Memory B cell (primary cell): ENCODE measurements around the gene CALM1.
A peak's percentile ranks its signal among the peaks of the same experiment; 100 is the strongest.

Experiments
- ATAC-seq: fragments of 150-1000 bp; cut with Tn5 transposase; 2 replicates; pipeline ENCODE4 v1.10.0; 2021; ENCODE audit warnings: low read depth, mild to moderate bottlenecking, moderate library complexity
- DNase-seq, 2 donors: peaks; one replicate each; pipeline ENCODE4 v3.0.0; 2022; ENCODE audit warnings: low spot score in 2 of 2
- H3K27ac Mint-ChIP-seq: one replicate; pipeline ENCODE4 v1.8.0; 2022; ENCODE audit warnings: mild to moderate bottlenecking, moderate library complexity, mixed read lengths
- H3K27me3 Mint-ChIP-seq: one replicate; pipeline ENCODE4 v1.8.0; 2022; ENCODE audit warnings: mixed read lengths
- H3K36me3 Mint-ChIP-seq: one replicate; pipeline ENCODE4 v1.8.0; 2022; ENCODE audit warnings: mild to moderate bottlenecking, mixed read lengths
- H3K4me1 Mint-ChIP-seq: one replicate; pipeline ENCODE4 v1.8.0; 2022; ENCODE audit warnings: mixed read lengths
- H3K4me3 Mint-ChIP-seq: one replicate; pipeline ENCODE4 v1.8.0; 2022; ENCODE audit warnings: mild to moderate bottlenecking, moderate library complexity, mixed read lengths
- H3K9me3 Mint-ChIP-seq: one replicate; pipeline ENCODE4 v1.8.0; 2022; ENCODE audit warnings: mixed read lengths

The CALM1 gene

DNA sequence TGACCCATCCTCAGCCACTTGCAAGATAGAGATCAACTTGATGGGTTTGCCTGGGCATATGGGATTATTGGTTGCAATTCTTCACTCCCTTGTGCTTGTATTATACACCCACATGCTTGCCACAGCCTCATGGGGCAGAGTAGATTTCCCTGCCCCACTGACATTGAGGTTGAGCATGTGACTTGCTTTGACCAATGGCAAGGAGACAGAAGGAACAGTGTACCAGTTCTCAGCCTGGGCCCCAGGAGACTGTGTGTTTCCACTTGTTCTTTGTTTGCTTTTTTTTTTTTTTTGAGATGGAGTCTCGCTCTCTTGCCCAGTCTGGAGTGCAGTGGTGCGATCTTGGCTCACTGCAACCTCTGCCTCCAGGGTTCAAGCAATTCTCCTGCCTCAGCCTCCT, 31.8 kb downstream of the CALM1 start:
- H3K27ac Mint-ChIP-seq, result no peak overlapping the region
- DNase-seq, result no peak
- H3K27me3 Mint-ChIP-seq, result peaks cover 12% of the 10 kb centered on the region
- no peaks in the 10 kb centered on the region for H3K4me1 Mint-ChIP-seq
- H3K36me3 Mint-ChIP-seq, result no peaks in the 10 kb centered on the region
- peak; percentile 34 for ATAC-seq
- no peaks in the 10 kb centered on the region for H3K9me3 Mint-ChIP-seq
- H3K4me3 Mint-ChIP-seq, result no peak overlapping the region

DNA sequence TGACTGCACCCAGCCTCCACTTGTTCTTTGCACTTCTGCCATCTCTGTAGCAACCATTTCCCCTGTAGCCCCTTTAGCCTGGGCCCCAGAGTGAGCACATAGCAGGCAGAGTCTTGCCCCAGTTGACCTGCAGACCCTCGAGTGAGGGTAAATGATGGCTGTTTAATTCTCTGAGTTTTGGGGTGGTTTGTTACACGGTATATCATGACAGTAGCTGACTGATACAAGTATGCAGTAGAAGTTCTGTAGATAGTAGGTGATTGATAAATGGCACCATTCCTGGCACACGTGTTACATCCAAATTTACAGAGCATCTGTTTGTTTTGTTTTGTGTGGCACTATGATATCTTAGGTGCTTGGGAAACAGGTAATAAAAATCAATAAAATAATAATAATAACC, 32.4 kb downstream of the CALM1 start:
- Mint-ChIP-seq H3K27me3 (peaks cover 15% of the 10 kb centered on the region), H3K27ac (no peak overlapping the region), H3K9me3 (no peaks in the 10 kb centered on the region), H3K4me1 (no peaks in the 10 kb centered on the region), H3K36me3 (no peaks in the 10 kb centered on the region), H3K4me3 (no peak overlapping the region)
- DNase-seq (no peak), ATAC-seq (no peak)

DNA sequence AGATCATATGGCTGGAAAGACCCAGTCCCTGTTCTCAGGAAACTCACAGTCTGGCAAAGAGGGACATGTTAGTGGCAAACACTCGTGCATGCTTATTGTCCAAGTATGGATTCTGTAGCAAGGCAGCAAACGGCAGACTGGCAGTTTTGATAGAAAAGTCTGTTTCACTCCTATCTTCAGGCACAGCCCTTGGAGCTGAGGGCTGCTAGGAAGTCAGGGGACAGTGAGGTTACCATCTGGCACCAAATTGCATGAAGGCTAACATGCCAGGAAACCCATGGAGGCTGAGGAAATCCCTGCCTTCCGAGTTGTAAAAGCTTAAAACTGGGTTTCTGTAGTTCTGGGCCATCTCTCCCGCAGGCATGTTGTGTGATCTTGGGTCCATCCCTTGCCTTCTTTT, 32.9 kb downstream of the CALM1 start:
- ATAC-seq, result no peak
- no peak for DNase-seq
- H3K36me3 Mint-ChIP-seq, result no peaks in the 10 kb centered on the region
- H3K27ac Mint-ChIP-seq, result no peak overlapping the region
- no peaks in the 10 kb centered on the region for H3K9me3 Mint-ChIP-seq
- H3K4me3 Mint-ChIP-seq, result no peak overlapping the region
- H3K27me3 Mint-ChIP-seq, result peaks cover 17% of the 10 kb centered on the region
- no peaks in the 10 kb centered on the region for H3K4me1 Mint-ChIP-seq

DNA sequence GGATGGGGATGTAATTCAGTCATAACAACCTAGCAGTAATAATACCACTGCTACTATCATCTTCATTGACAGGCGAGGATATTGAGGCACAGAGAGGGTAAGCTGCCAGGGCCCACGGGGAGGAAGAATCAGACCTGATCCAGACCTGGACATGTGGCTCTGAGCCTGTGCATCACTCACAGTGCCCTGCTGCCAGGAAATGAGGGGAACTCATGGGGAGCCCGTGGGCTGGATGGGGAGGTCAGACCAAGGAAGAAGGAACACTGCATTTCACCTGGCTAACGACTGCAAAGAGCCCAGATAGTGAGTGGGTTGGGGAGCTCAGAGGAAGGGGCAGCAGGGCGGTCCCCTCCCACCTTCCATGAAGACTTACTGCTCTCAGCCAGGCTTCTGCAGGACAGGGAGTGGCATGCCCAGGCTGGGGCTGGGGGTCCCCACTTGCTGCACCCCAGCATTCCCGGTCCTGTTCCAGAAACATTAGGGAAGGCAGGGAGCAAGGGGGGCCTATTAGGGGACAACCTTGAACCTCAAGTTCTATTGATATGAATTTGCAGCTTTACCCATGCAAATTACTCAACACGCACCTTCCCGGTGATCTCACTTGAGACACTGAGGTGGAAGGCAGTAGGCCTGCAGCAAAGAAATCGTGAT, 37.7 kb downstream of the CALM1 start:
- no peaks in the 10 kb centered on the region for H3K4me1 Mint-ChIP-seq
- no peaks in the 10 kb centered on the region for H3K9me3 Mint-ChIP-seq
- ATAC-seq (no peak), DNase-seq (no peak)
- no peaks in the 10 kb centered on the region for H3K36me3 Mint-ChIP-seq
- H3K27ac Mint-ChIP-seq, result no peak overlapping the region
- peaks cover 13% of the 10 kb centered on the region for H3K27me3 Mint-ChIP-seq
- H3K4me3 Mint-ChIP-seq, result no peak overlapping the region

DNA sequence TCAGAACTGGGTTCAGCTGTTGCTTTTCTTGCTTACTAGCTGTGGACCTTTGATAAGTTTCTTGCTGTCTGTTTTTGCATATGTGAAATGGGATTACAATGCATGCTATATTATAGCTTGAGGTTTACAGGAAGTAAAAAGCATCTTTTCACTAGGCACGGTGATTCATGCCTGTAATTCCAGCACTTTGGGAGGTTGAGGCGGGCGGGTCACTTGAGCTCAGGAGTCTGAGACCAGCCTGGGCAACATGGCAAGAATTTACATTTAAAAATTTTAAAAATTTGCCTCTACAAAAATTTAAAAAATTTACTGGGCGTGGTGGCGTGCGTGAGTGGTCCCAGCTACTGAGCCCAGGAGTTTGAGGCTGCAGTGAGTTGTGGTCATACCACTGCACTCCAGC, 42.0 kb downstream of the CALM1 start:
- DNase-seq (no peak), ATAC-seq (no peak)
- Mint-ChIP-seq H3K36me3 (no peaks in the 10 kb centered on the region), H3K9me3 (no peaks in the 10 kb centered on the region), H3K27ac (no peak overlapping the region), H3K4me3 (no peak overlapping the region), H3K4me1 (no peaks in the 10 kb centered on the region), H3K27me3 (peaks cover 15% of the 10 kb centered on the region)

DNA sequence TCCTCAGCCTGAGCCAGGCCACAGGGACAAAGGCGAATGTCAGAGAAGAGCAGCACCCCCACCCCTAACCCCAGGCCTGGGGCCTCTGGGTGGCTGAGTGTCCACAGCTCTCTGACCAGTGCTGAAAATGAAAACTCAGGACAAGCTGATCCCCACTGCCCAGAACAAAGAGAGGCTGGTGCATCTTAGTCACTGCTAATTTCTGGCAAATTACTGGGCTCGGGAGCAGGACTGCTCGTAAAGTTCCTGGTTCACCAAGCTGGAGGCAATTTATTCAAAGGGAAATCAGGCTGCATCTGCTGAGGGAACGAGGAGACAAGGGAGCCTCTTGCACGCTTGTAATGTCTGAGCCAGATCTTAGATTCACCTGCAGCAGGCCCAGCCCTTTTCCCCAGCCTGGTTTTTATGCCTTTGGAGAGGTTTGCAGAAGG, 43.2 kb downstream of the CALM1 start:
- no peak overlapping the region for H3K27ac Mint-ChIP-seq
- H3K27me3 Mint-ChIP-seq, result peaks cover 8% of the 10 kb centered on the region
- H3K9me3 Mint-ChIP-seq, result peaks cover 1% of the 10 kb centered on the region
- ATAC-seq (no peak), DNase-seq (no peak)
- H3K36me3 Mint-ChIP-seq, result no peaks in the 10 kb centered on the region
- no peak overlapping the region for H3K4me3 Mint-ChIP-seq
- no peaks in the 10 kb centered on the region for H3K4me1 Mint-ChIP-seq

DNA sequence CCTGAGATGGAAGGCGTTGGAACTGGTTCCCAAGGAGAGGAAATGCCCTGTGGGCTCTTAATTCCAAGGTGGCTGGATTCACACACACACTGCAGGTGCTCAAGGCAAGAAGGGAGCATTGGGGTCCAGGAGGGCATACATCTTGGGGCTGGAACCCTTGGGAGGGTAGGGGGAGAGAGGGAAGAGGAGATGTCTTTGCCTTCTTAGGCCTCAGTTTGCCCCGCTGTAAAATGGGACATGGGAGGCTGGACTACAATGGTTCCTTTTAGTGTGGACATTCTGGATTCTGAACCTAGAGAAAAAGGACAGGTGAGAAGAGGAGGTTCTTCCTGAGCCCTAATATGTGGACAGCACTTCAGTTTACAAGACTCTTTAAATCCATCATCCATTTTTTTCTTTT, 43.8 kb downstream of the CALM1 start:
- H3K4me1 Mint-ChIP-seq, result no peaks in the 10 kb centered on the region
- DNase-seq (no peak), ATAC-seq (no peak)
- H3K36me3 Mint-ChIP-seq, result no peaks in the 10 kb centered on the region
- H3K27ac Mint-ChIP-seq, result no peak overlapping the region
- H3K9me3 Mint-ChIP-seq, result peaks cover 1% of the 10 kb centered on the region
- H3K4me3 Mint-ChIP-seq, result no peak overlapping the region
- H3K27me3 Mint-ChIP-seq, result peaks cover 6% of the 10 kb centered on the region

DNA sequence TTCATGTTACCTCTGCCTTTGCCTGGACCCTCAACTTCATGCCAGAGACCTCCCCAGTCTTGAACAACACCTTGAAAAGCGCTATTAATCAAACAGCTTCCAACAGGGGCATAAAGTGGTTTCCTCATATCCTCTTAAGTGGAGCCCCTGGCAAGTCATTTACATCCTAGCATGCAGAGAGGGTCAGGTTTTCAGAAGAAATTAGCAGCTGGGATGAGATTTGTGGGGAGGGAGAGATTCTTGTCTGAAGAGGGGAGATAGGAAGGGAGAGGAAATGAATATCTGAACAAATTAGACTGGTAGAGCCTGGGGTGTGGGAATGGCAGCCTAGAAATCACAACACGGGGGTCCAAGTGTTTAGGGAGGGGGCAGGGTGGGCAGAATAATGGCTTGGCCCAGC, 45.6 kb downstream of the CALM1 start:
- no peak overlapping the region for H3K4me3 Mint-ChIP-seq
- DNase-seq, result no peak
- peaks cover 1% of the 10 kb centered on the region for H3K9me3 Mint-ChIP-seq
- no peak for ATAC-seq
- no peaks in the 10 kb centered on the region for H3K4me1 Mint-ChIP-seq
- no peaks in the 10 kb centered on the region for H3K36me3 Mint-ChIP-seq
- no peak overlapping the region for H3K27ac Mint-ChIP-seq
- peaks cover 8% of the 10 kb centered on the region for H3K27me3 Mint-ChIP-seq

DNA sequence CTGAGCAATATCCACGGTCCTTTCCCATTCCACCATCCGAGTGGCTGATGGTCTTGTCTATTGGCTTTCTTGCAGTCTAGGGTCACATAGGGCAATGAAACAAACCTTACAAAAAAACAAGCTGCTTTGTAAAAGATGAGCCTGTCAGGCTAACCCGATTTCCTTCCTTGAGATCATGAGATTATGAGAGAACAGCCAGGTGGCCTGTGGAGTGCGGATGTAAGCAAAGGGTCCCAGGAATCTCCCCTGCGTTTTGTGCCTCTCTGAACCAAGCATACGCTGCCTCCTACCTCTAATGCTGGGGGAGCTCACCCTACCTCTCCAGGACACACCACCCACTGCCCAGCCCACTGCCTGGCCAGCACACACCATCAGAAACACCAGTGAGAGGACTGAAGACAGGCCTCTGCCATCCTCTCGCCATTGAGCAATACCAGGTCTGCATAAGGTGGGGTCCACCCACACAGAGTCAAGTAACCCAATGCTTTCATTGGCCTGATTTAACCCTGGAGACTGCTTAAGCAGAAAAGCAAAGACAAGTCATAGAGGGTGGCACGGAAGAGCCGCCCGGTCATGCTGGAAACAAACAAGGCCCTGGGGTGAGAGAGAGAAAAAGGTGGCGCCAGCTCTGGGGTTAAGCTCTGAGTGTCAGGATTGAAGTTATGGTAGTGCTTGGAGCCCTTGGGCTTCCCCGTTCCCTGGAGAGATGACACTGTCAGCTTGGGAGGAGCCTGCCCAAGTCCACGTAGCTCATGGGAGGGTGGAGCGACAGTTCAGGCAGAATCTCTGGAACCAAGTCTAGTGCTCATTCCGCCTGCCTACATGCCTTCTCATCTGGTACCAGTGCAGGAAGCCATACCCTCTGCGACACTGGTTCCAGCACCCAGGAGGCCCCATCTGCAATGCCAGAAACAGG, 46.6 kb downstream of the CALM1 start:
- Mint-ChIP-seq H3K36me3 (no peaks in the 10 kb centered on the region), H3K27ac (no peak overlapping the region), H3K27me3 (peaks cover 14% of the 10 kb centered on the region), H3K4me1 (no peaks in the 10 kb centered on the region), H3K9me3 (peaks cover 3% of the 10 kb centered on the region), H3K4me3 (no peak overlapping the region)
- no peak for ATAC-seq
- no peak for DNase-seq

DNA sequence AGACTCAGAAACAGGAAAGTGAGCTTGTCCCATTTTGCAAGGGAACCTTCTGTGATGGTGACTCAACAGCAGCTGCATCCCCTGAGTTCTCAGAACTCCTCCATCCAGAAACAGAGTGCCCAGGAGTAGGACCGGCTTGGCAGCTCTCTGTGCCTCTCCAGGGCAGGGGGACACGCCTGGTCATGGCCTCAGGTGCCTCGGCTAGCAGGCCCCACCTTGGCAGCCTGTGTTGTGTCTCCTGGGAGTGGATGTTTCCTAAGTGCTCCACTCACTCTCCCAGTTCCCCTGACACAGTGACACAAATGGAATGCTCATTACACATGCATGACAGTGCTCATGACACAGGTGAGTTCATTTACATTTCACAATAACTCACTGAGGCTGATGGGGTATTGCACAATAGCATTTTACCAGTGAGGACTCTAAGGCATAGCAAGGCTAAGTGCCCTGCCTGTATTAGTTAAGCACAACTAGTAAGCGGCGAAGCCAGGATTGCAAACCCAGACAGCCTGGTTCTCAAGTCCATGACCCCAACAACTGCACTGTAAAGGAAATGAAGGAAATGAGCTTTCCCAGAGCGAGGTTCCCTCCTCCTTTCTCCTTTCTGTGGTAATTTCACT, 47.4 kb downstream of the CALM1 start:
- Mint-ChIP-seq H3K4me3 (no peak overlapping the region), H3K9me3 (peaks cover 3% of the 10 kb centered on the region), H3K27me3 (peaks cover 14% of the 10 kb centered on the region), H3K36me3 (no peaks in the 10 kb centered on the region), H3K4me1 (no peaks in the 10 kb centered on the region), H3K27ac (no peak overlapping the region)
- DNase-seq, result no peak
- ATAC-seq, result no peak

DNA sequence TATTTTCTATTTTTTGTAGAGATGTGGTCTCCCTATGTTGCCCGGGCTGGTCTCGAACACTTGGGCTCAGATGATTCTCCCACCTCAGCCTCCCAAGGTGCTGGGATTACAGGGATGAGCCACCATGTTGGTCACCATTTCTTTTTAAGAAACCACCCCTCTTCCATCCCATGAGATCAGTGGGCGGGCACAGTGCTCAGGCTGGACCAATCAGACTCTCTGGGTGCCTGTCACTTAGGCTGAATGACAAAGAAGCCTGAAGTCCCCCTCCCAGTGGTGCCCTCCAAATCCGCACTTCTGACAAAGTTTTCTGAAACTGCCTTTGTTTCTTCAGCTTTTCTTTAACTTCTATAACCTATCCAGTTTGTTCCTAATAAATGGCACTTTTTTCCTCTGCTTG, 48.2 kb downstream of the CALM1 start:
- no peaks in the 10 kb centered on the region for H3K4me1 Mint-ChIP-seq
- no peaks in the 10 kb centered on the region for H3K36me3 Mint-ChIP-seq
- H3K27ac Mint-ChIP-seq, result no peak overlapping the region
- H3K9me3 Mint-ChIP-seq, result peaks cover 3% of the 10 kb centered on the region
- H3K27me3 Mint-ChIP-seq, result peaks cover 17% of the 10 kb centered on the region
- no peak for DNase-seq
- no peak overlapping the region for H3K4me3 Mint-ChIP-seq
- ATAC-seq, result no peak

DNA sequence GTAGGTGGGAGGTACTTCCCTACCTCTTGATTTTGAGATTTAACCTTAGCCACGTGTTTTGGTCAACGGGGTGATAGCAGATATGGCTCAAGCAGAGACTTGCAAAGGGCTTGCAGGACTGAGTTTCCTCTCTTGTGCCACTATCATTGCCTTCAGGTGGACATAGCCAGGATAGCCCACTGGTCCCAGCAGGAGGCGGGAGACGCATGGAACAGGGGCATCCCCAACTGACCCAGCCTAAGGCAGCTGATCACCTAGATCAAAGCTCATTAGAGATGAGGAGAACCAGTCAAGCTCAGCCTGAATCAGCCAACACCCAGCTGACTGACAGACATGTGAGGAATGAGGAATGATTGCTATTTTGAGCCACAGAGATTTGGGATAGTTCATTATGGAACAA, 49.6 kb downstream of the CALM1 start:
- H3K27ac Mint-ChIP-seq, result no peak overlapping the region
- peaks cover 17% of the 10 kb centered on the region for H3K27me3 Mint-ChIP-seq
- DNase-seq (no peak), ATAC-seq (no peak)
- H3K4me1 Mint-ChIP-seq, result no peaks in the 10 kb centered on the region
- H3K36me3 Mint-ChIP-seq, result no peaks in the 10 kb centered on the region
- H3K4me3 Mint-ChIP-seq, result no peak overlapping the region
- peaks cover 3% of the 10 kb centered on the region for H3K9me3 Mint-ChIP-seq

DNA sequence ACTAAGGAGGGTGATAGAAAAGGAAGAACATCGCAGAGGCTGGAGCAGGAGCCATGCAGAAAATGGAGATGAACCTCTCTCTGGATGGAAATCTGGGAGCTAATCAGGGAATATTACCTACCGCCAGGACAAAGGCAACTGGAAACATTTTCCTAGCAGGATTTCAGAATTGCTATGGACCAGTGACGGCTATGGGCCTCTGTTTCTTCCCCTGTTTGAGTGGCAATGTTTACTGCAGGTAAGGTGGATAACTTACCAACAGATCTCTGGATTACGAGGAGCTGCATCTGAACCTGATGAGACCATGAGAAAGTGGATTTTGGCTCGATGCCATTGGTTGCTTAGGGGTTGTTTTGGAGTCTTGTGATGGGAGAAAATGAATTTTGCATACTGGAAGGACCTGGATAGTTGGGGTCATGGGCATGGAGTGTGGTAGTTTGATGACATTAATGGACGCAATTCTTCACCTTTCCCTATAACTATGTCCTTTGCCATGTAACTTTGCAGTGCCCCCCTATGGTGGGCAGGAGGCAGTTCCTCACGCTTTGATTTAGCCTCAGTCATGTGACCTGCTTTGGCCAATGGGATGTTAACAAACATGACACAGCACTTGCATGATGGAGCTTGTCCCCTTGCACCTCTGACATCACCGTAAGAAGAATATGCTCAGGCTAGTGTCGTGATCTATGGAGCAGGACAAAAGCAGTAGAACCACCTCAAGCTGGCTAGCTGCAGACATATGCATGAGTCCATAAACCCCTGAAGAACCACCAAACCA, 51.1 kb downstream of the CALM1 start:
- Mint-ChIP-seq H3K27ac (no peak overlapping the region), H3K4me1 (peaks cover 4% of the 10 kb centered on the region), H3K9me3 (peaks cover 3% of the 10 kb centered on the region), H3K36me3 (no peaks in the 10 kb centered on the region), H3K27me3 (peaks cover 13% of the 10 kb centered on the region), H3K4me3 (no peak overlapping the region)
- DNase-seq (no peak), ATAC-seq (no peak)

DNA sequence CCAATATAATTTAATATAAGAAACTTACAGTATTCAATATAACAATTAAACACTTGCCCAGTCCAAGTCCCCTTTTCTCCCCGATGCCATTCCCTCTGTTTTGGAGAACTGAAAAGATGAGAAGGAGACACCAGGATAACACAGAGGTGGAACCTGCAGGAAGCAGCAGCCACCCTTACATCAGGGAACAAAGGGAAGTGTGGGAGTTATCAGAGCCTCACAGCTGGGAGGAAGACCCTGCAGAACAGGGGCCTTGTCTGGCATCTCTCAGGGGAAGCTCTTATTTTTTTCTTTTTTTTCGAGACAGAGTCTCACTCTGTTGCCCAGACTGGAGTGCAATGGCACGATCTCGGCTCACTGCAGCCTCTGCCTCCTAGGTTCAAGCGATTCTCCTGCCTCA, 52.6 kb downstream of the CALM1 start:
- Mint-ChIP-seq H3K9me3 (peaks cover 3% of the 10 kb centered on the region), H3K36me3 (no peaks in the 10 kb centered on the region), H3K27me3 (peaks cover 12% of the 10 kb centered on the region), H3K4me1 (peaks cover 4% of the 10 kb centered on the region), H3K27ac (no peak overlapping the region), H3K4me3 (no peak overlapping the region)
- no peak for DNase-seq
- ATAC-seq, result no peak
